HEK293 (cell line): ENCODE results near the gene USP32.

Experiments
- ZEB2 ChIP-seq: fragments of 450-650 bp; formaldehyde crosslinking; IDR thresholded peaks from 2 replicates; pipeline ENCODE4 v1.5.1; 2016; ENCODE audit warnings: missing biosample characterization, missing genetic modification characterization
- ZNF184 ChIP-seq: fragments of 450-650 bp; IDR thresholded peaks from 2 replicates; pipeline ENCODE4 v1.5.1; 2018; ENCODE audit warnings: missing biosample characterization, mild to moderate bottlenecking, missing genetic modification characterization

DNA sequence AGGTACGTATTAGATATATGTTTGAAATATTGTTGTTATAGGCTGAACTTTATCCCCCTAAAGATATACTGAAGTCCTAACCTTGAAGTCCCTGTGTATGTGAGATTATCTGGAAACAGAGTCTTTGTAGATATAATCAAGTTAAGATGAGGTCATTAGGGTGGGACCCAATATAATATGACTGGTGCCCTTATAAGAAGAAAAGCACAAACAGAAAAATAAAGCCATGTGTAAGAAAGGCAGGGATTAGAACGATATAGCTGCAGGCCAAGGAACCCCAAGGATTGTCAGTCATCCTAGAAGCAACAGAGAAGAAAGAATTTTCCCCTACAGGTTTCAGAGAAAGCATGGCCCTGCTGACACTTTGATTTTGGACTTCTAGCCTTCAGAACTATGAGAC, 95.8 kb downstream of the USP32 start:
- TF ChIP-seq ZNF184 (tag by site-specific recombination) (no peak), ZEB2 (tag by site-specific recombination) (no peak)
